Measurements from ENCODE around the gene TMCO1.
"Not testable (repeated sequence)": the region's sequence is repeated elsewhere in the genome, so short reads cannot be mapped to it uniquely, and the experiment has no call there.

The TMCO1 gene

DNA sequence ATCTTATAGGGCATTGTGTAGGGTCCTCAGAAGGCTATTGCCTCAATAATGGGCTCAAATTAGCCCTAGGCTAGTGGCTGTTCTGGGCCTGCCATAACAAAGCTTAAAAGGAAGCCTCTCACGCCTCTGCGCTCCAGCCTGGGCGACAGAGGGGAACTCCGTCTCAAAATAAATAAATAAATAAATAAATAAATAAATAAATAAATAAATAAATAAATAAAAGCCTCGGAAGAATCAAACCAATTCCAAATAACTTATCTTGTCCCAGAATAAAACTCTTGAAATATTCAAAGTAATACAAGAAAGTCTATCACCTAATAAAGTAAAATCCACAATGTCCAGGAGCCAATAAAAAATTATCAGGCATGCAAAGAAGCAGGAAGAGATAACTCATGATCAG, 55.9 kb downstream of the TMCO1 start:
- no peak for DNase-seq
- TF ChIP-seq GATA1 (IDR thresholded peaks at IDR 0.05; ENCODE audit: low read depth, low read length) (no peak), POLR2A (IDR thresholded peaks at IDR 0.05; ENCODE audit: low read length) (no peak)

DNA sequence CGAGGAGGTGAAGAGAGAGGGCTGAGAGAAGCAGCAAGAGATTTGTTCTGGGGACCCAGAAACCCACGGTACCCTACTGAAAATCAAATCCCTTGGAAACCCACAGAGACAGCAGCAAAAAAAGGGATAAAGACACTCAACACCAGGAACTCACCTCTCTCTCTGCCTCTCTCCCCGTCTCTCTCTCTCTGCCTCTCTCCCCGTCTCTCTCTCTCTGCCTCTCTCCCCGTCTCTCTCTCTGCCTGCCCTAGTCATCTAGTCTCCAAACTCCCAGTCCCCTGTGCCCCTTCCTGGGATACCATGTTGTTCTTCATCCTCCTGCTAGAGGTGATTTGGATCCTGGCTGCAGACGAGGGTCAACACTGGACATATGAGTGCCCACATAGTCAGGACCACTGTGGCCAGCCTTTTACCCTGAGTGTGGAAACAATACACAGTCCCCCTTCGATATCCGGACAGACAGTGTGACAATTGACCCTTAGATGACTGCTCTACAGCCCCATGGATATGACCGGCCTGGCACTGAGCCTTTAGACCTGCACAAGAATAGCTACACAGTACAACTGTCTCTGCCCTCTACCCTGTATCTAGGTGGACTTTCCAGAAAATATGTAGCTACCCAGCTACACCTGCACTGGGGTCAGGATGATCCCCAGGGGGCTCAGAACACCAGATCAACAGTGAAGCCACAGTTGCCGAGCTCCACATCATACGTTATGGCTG, 60.5 kb downstream of the TMCO1 start:
- no peak for TF ChIP-seq POLR2A (IDR thresholded peaks at IDR 0.05; ENCODE audit: low read length)
- no peak for TF ChIP-seq GATA1 (IDR thresholded peaks at IDR 0.05; ENCODE audit: low read depth, low read length)
- DNase-seq, result no peak

DNA sequence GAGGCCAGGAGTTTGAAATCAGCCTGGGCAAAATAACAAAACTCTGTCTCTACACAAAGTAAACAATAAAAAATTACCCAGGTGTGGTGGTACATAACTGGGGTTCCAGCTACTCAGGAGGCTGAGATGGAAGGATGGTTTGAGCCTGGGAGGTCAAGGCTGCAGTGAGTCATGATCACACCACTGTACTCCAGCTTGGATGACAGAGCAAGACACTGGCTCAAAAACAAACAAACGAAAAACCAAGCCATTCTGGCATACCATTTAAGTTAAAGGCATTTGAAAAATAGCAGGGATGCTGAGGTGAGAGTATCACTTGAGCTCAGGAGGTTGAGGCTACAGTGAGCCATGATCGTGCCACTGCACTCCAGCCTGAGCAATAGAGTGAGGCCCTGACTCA, 65.0 kb downstream of the TMCO1 start:
- no peak for DNase-seq
- no peak for TF ChIP-seq POLR2A (IDR thresholded peaks at IDR 0.05; ENCODE audit: low read length)
- no peak for TF ChIP-seq GATA1 (IDR thresholded peaks at IDR 0.05; ENCODE audit: low read depth, low read length)

DNA sequence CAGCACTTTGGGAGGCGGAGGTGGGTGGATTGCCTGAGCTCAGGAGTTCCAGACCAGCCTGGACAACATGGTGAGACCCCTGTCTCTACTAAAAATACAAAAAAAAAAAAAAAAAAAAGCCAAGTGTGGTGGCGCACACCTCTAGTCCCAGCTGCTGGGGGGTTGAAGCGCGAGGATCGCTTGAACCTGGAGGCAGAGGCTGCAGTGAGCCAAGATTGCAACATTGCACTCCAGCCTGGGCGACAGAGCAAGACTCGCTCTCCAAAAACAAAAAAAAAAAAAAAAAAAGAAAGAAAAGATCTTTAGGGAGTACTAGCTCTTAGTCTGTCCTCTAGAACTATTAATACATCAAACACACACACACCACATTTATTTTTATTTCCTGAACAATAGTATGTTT, 66.7 kb downstream of the TMCO1 start:
- not testable (repeated sequence) for DNase-seq

DNA sequence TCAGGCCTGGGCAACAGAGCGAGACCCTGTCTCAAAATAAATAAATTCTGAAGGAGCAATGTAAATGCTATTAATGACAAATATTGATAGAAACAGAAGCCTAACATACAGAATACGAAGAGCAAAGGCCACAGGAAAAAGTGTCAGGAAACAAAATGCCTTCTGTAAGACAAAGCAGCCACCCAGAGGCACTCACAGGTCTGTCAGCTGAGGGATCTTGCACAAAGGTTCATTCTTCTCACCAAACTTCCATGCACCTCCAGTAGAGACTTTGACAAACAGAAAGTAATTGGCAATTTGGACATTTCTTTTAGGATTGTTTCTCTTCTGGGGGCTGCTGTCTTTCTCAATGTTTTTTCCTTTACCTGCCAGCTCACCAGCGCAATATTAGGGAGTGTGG, 69.1 kb downstream of the TMCO1 start:
- no peak for DNase-seq
- TF ChIP-seq POLR2A (IDR thresholded peaks at IDR 0.05; ENCODE audit: low read length), result no peak
- no peak for TF ChIP-seq GATA1 (IDR thresholded peaks at IDR 0.05; ENCODE audit: low read depth, low read length)

DNA sequence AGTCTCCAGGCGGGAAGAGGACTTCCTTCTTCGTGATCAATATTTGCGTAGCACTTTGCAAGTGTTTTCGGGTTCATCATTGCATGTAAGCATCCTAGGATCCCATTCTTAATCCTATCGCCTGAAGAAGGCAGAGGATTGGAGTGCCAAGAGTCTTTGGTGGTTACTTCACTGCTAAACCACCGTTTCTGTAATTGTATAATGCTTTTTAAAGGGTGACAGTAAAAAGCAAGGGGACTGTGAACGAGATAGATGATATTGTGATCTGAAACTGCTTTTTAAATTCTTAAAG, 70.0 kb downstream of the TMCO1 start:
- DNase-seq, result no peak
- TF ChIP-seq POLR2A (IDR thresholded peaks at IDR 0.05; ENCODE audit: low read length), result no peak
- no peak for TF ChIP-seq GATA1 (IDR thresholded peaks at IDR 0.05; ENCODE audit: low read depth, low read length)

DNA sequence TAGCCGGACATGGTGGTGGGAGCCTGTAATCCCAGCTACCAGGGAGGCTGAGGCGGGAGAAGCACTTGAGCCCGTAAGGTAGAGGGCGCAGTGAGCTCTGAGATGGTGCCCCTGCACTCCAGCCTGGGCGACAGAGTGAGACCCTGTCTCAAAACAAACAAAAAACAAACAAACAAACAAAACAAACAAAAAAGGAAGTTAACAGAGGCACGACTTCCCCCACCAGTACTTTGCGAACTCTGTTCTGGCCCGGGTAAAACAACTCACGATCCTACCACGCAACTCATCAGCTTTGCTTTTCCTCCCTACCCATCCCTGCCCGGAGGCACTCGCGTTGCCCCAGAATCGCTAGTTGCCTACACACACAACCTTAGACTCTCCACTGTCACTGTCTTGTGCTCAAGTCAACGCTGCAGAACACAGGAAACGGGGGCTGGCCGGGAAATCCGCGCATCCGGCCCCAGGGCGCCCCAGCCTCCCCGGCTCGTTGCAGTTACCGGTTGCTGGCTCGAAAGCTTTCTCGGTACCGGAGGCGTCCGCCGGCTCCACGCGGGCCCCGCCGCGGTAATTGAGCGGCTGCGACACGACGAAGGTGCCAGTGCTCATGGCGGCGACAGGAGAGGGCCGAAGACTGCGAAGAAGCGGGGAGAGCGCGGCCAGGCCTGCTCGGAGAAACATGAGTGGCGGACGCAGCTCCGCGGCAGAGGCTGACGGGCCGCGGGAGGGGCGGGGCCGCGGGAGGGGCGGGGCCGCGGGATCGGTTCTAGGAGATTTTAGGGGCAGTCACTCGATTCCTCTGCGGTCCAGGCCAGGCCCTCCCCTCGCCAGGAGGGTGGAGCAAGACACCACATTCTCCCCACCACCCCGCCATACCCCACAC, 70.5 kb downstream of the TMCO1 start, which contains the start of gene ALDH9A1:
Gene ALDH9A1 (minus strand): TSS at position 682 of the 880 bp plus-strand sequence. CDS start 4 bp downstream, at position 678.
- TF ChIP-seq GATA1 (IDR thresholded peaks at IDR 0.05; ENCODE audit: low read depth, low read length) (no peak), POLR2A (IDR thresholded peaks at IDR 0.05; ENCODE audit: low read length) (peak; percentile 58)
- peak; percentile 88 to 89 for DNase-seq

DNA sequence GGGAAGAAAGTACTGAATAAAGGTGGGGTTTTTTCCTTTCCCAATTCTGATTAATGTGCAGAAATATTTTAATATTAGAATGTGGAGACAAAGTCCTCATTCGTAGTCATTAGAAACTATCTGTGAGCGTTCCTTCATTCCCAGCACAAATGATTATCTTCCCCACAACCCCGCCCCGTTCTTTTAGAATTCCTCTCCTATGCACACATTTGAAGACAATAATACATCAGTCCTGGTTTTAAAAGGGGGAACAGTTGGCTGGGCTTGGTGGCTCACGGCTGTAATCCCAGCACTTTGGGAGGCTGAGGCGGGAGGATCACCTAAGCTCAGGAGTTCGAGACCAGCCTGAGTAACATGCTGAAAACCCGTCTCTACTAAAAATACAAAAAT, 71.2 kb downstream of the TMCO1 start:
- TF ChIP-seq POLR2A (IDR thresholded peaks at IDR 0.05; ENCODE audit: low read length) (no peak), GATA1 (IDR thresholded peaks at IDR 0.05; ENCODE audit: low read depth, low read length) (no peak)
- DNase-seq, result no peak

DNA sequence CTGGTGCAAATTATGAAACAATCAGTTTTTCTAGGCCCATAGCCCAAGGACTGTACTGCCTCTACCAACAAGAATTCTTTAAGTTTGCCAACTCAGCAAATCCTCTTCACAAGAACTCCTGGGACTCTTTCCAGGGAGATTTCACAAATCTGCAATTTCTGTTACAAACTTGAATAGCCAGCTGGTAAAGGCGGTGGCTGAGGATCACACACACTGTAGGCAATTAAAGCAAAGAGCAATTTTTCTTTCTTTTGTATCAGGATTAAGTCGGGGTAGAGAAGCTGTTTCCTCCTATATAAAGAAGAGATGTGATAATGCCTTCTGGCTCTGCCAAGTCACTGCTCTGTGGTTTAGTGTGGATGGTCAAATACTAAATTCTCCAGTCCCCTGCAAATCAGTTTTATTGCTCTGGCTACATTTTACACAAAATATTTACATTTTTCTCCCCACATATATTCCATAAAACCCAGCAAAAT, 72.0 kb downstream of the TMCO1 start:
- TF ChIP-seq GATA1 (IDR thresholded peaks at IDR 0.05; ENCODE audit: low read depth, low read length) (no peak), POLR2A (IDR thresholded peaks at IDR 0.05; ENCODE audit: low read length) (no peak)
- DNase-seq, result peak; percentile 9 to 14

DNA sequence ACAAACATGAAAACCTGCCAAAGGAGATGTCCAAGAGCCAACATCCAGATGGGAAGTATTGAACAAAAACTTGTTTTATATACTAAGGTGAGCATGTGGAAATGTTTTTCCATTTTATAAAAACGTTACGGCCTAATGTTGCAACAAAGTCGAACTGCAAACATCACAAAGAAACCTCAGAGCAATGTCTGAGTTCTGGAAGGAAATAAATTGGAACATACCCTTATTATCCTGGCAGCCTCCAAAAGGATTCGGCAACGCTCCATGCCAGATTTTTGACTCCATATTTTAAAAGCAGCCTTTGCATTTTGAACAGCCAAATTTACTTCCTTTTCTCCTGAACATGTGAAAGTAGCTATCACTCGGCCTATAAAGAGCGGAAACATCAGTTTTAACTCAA, 73.6 kb downstream of the TMCO1 start:
- DNase-seq, result no peak
- TF ChIP-seq POLR2A (IDR thresholded peaks at IDR 0.05; ENCODE audit: low read length) (no peak), GATA1 (IDR thresholded peaks at IDR 0.05; ENCODE audit: low read depth, low read length) (no peak)

DNA sequence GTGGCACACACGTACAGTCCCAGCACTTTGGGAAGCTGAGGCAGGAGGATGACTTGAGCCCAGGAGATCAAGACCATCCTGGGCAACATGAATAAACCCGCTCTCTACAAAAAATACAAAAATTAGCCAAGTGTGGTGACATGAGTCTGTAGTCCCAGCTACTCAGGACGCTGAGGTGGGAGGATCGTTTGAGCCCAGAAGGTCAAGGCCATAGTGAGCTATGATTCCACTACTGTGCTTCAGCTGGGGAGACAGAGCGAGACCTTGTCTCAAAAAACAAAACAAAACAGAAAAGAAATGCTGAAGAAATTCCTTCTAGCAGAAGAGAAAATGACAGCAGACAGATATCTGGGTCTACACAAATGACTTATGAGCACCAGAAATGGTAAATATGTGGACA, 80.6 kb downstream of the TMCO1 start:
- DNase-seq, result no peak
- TF ChIP-seq POLR2A (IDR thresholded peaks at IDR 0.05; ENCODE audit: low read length) (no peak), GATA1 (IDR thresholded peaks at IDR 0.05; ENCODE audit: low read depth, low read length) (no peak)

DNA sequence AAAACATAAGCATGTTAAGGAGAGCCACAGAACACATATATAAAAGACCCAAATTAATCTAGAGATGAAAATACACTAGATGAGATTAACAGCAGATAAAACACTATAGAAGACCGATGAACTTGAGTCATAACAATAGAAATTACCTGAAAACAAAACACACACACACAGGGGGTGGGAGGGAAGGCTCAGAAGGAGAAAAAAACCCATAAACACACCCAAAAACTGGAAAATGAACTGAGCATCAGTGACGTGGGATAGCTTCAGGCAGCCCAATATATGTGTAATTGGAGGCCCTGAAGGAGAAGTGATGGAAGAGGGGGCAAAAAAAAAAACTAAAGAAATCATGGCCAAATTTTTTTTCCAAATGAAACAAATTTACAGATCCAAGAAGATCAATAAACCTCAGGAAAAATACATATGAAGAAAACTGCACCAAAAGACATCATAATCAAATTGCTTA, 81.7 kb downstream of the TMCO1 start:
- DNase-seq, result peak in 1 of 2 experiments; percentile 14

DNA sequence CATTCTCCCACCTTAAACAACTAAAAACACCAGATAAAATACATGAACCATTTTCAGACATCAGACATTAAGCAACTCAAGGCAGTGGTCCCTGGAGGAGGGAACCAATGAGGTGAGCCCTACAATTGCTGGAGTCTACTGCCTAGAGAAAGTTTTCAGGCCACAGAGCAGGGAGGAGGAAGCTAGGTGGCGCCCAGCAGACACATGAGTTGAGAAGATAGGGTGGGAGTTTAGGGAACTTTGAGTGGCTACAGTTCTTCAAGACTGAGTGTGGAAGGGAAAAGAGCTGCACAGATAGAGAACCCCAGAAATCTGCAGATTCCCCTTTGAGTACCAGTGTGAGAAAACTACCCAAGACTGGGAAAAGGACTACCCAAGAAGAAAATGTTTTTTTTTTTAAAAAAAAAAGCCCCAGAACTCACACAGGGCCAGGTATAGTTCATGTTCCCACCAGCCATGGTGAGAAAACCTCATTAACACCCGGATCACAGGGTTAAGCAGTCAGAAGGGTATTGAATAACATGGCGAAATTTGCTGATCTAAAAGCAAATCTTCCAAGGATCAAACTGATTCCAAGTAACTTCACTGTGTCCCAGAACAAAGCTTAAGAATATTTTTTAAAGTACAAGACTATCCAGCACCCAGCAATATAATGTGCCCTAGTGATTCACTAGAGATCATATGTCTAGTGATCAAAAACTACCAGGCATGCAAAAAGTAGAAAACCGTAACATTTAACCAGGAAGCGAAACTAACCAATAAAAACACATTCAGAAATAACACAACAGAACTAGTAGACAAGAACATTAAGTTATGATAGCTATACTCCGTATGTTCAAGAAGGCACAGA, 82.3 kb downstream of the TMCO1 start:
- DNase-seq, result peak; percentile 38
- no peak for TF ChIP-seq GATA1 (IDR thresholded peaks at IDR 0.05; ENCODE audit: low read depth, low read length)
- no peak for TF ChIP-seq POLR2A (IDR thresholded peaks at IDR 0.05; ENCODE audit: low read length)

More for the DNA sequence above, 81.7 kb downstream of the TMCO1 start:
- TF ChIP-seq GATA1 (IDR thresholded peaks at IDR 0.05; ENCODE audit: low read depth, low read length) (no peak), POLR2A (IDR thresholded peaks at IDR 0.05; ENCODE audit: low read length) (no peak)

Data from erythroblast (primary cell).